Stomach (tissue), 9 donors: ENCODE data around the gene MITD1. TPM values are rescaled to one million over a fixed set of nuclear protein-coding genes. Genes with fewer than 3 reads are reported as not detected.
A peak's percentile ranks its signal among the peaks of the same experiment; 100 is the strongest.
"Not testable (repeated sequence)": the region's sequence is repeated elsewhere in the genome, so short reads cannot be mapped to it uniquely, and the experiment has no call there.

ENCODE experiments used
- DNase-seq, 2 donors: peaks; one replicate each; pipeline versions ENCODE4 v3.0.0 to v3.0.0-alpha.2; 2013 to 2019
- H3K27ac ChIP-seq, 5 donors: fragments of 200-600 bp in 4 of 5; sonication (generic) in 4 of 5; one replicate each; pipeline ENCODE4 v1.5.1; 2013 to 2019; ENCODE audit warnings: mild to moderate bottlenecking in 1 of 5, moderate library complexity in 1 of 5
- H3K27me3 ChIP-seq, 3 donors: fragments of 200-600 bp; sonication (generic); one replicate each; pipeline ENCODE4 v1.5.1; 2017 to 2019; ENCODE audit warnings: mixed run types in 1 of 3
- H3K36me3 ChIP-seq, 4 donors: fragments of 200-600 bp; sonication (generic); 1 replicate in 3 of 4; 2 replicates in 1 of 4; pipeline ENCODE4 v1.5.1; 2016 to 2019
- H3K4me1 ChIP-seq, 4 donors: fragments of 200-600 bp; sonication (generic); one replicate each; pipeline ENCODE4 v1.5.1; 2016 to 2019
- H3K4me3 ChIP-seq, 4 donors: fragments of 200-600 bp; sonication (generic) in 3 of 4; one replicate each; pipeline ENCODE4 v1.5.1; 2016 to 2019; ENCODE audit warnings: mild to moderate bottlenecking in 1 of 4
- H3K9me3 ChIP-seq, 4 donors: fragments of 200-600 bp; sonication (generic); one replicate each; pipeline ENCODE4 v1.5.1; 2016 to 2019
- CTCF ChIP-seq, 7 experiments: fragments of 450-650 bp in 4 of 7; fragments of 200-600 bp in 3 of 7; sonication (generic) in 3 of 7; IDR thresholded peaks; one replicate each; pipeline ENCODE4 v1.5.1; 2016 to 2019; ENCODE audit warnings: antibody characterized with exemption in 7 of 7, control low read depth in 2 of 7, mild to moderate bottlenecking in 1 of 7
- EP300 ChIP-seq: sonication (generic); formaldehyde crosslinking; IDR thresholded peaks from one replicate; pipeline ENCODE4 v1.6.1; 2017; ENCODE audit warnings: antibody characterized with exemption
- POLR2A ChIP-seq, 4 donors: fragments of 450-650 bp; IDR thresholded peaks; one replicate each; pipeline ENCODE4 v1.6.1; 2016; ENCODE audit warnings: antibody characterized with exemption in 4 of 4, control low read depth in 2 of 4, mild to moderate bottlenecking in 1 of 4, moderate library complexity in 1 of 4
- POLR2AphosphoS5 ChIP-seq, 3 donors: sonication (generic); formaldehyde crosslinking; IDR thresholded peaks; one replicate each; pipeline ENCODE4 v1.6.1; 2016; ENCODE audit warnings: antibody characterized with exemption in 3 of 3
- WGBS, 5 donors: extraction: QIAGEN DNeasy Blood & Tissue Kit in 3 of 5; methylation state at CpG; one replicate each; pipeline versions ENCODE4 v1.1.5 to v1.1.7; 2013 to 2018; 5-methylcytosine and 5-hydroxymethylcytosine counted together
- intact Hi-C: fragments of 100-400 bp; cut with DNase I; formaldehyde crosslinking; loops from one replicate; pipeline ENCODE4 v1.15.1; 2023; ENCODE audit warnings: low total_unique reads
- polyA plus RNA-seq, 3 donors: library from polyadenylated mRNA; stranded (reverse); fragments of 200-250 nt; gene quantifications; one replicate each; pipeline ENCODE4 v1.2.3, GENCODE V29; 2013
- total RNA-seq, 5 donors: library from RNA; depleted of rRNA; stranded (reverse); fragments of >200 nt; gene quantifications; one replicate each; pipeline versions ENCODE4 v1.1.0 to v1.2.3, GENCODE V29; 2014 to 2016
- donor health status: healthy with polysubstance abuse.
- donor health status: Bipolar disorder and iron deficiency.
- donor health status: healthy.

The MITD1 gene
- total and polyA plus RNA-seq, 8 donors, result 2.0 to 132 (median 33.5) TPM

GRCh38 chr2:99205491-99205890 lies 24.6 kb upstream of the MITD1 start:
- intact Hi-C loops, result no loop called here
- H3K4me1 ChIP-seq, result no peaks in the 10 kb centered on the region

GRCh38 chr2:99201959-99202678 lies 21.3 kb upstream of the MITD1 start:
- Histone ChIP-seq H3K4me1 (no peaks in the 10 kb centered on the region), H3K27ac (no peak overlapping the region), H3K36me3 (peaks cover 8 to 19% (median 13%) of the 10 kb centered on the region in 4 donors), H3K9me3 (peaks cover 0 to 9% (median 3%) of the 10 kb centered on the region in 4 donors), H3K27me3 (no peaks in the 10 kb centered on the region), H3K4me3 (no peak overlapping the region)
- DNase-seq, result no peak
- TF ChIP-seq POLR2A (IDR thresholded peaks at IDR 0.05) (no peak), POLR2AphosphoS5 (IDR thresholded peaks at IDR 0.05) (no peak), EP300 (no peak), CTCF (IDR thresholded peaks at IDR 0.05) (no peak)
- 89 to 95% (median 92%) methylated on average over 4 of the region's 4 CpGs for WGBS, 5 donors
- intact Hi-C loops, result no loop called here

More at GRCh38 chr2:99205491-99205890, 24.6 kb upstream of the MITD1 start:
- H3K9me3 ChIP-seq, result peaks cover 0 to 9% (median 3%) of the 10 kb centered on the region in 4 donors
- no peak overlapping the region for H3K4me3 ChIP-seq
- H3K27ac ChIP-seq, result no peak overlapping the region
- H3K36me3 ChIP-seq, result peaks cover 0 to 2% (median 0%) of the 10 kb centered on the region in 4 donors
- WGBS, 5 donors, result 79 to 93% (median 86%) methylated on average over 5 of the region's 5 CpGs
- no peaks in the 10 kb centered on the region for H3K27me3 ChIP-seq
- DNase-seq, result no peak
- TF ChIP-seq POLR2AphosphoS5 (IDR thresholded peaks at IDR 0.05), result no peak

DNA sequence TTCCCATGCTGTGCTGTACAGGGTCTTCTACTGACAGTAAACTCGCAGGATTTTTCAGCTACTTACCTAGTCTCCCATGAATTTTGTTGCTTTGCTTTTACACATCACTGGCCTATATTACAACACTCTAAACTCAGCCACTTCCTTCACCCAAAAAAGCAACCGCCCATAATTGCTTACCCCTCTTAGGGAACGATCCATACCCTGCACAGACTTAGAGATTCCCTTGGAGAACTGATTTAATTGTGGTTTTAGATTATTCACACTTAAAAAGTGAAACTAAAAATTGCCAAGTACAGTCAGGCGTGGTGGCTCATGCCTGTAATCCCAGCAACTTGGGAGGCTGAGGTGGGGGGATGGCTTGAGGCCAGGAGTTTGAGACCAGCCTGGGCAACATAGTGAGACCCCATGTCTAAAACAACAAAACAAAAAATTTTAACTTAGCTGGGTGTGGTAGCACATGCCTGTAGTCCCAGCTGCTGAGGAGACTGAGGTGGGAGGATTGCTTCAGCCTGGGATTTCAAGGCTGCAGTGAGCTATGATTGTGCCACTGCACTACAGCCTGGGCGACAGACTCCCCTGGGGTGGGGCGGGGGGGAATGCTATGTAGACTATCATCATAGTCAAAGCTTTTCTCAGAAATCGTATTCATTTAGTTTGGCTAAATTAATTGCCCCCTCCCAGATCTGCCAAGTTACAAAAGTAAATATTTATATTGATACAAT lies 19.4 kb upstream of the MITD1 start:
- H3K36me3 ChIP-seq, result peaks cover 24 to 37% (median 32%) of the 10 kb centered on the region in 4 donors
- no peak for DNase-seq
- H3K4me3 ChIP-seq, result no peak overlapping the region
- no peak overlapping the region for H3K27ac ChIP-seq
- 78 to 87% (median 83%) methylated on average over 7 of the region's 7 CpGs for WGBS, 5 donors
- H3K9me3 ChIP-seq, result peaks cover 0 to 1% (median under 1%) of the 10 kb centered on the region in 4 donors
- H3K4me1 ChIP-seq, result no peaks in the 10 kb centered on the region
- intact Hi-C loops, result no loop called here
- TF ChIP-seq EP300 (no peak), POLR2A (IDR thresholded peaks at IDR 0.05) (no peak), POLR2AphosphoS5 (IDR thresholded peaks at IDR 0.05) (no peak)
- no peaks in the 10 kb centered on the region for H3K27me3 ChIP-seq

- Histone ChIP-seq H3K36me3 (peaks cover 25 to 57% (median 51%) of the 10 kb centered on the region in 4 donors), H3K27me3 (no peaks in the 10 kb centered on the region), H3K27ac (no peak overlapping the region), H3K4me3 (no peak overlapping the region), H3K9me3 (no peaks in the 10 kb centered on the region), H3K4me1 (no peaks in the 10 kb centered on the region)
- intact Hi-C loops, result no loop called here
- 61 to 75% (median 72%) methylated on average over 6 of the region's 6 CpGs for WGBS, 5 donors
- peak in 1 of 2 donors; percentile 46 for DNase-seq
- TF ChIP-seq POLR2AphosphoS5 (IDR thresholded peaks at IDR 0.05) (no peak), EP300 (no peak), CTCF (IDR thresholded peaks at IDR 0.05) (no peak), POLR2A (IDR thresholded peaks at IDR 0.05) (no peak)
Observed at GRCh38 chr2:99198103-99198841, 17.4 kb upstream of the MITD1 start.

DNA sequence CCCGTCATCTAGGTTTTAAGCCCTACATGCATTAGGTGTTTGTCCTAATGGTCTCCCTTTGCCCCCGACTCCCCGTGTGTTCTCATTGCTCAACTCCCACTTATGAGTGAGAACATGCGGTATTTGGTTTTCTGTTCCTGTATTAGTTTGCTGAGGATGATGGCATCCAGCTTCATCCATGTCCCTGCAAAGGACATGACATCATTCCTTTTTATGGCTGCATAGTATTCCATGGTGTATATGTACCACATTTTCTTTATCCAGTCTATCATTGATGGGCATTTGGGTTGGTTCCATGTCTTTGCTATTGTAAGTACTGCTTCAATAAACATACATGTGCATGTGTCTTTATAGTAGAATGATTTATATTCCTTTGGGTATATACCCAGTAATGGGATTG lies 11.5 kb upstream of the MITD1 start:
- peaks cover 27 to 99% (median 96%) of the 10 kb centered on the region in 4 donors for H3K36me3 ChIP-seq
- H3K4me1 ChIP-seq, H3K4me3 ChIP-seq, H3K27me3 ChIP-seq, intact Hi-C loops, DNase-seq, H3K9me3 ChIP-seq, H3K27ac ChIP-seq: not testable (repeated sequence)
- WGBS, 5 donors, result 97 to 99% (median 98%) methylated on average over 4 of the region's 4 CpGs
